Spinal cord (tissue), 10 donors: Measurements from ENCODE around the gene ACTL8. TPM values are rescaled to one million over a fixed set of nuclear protein-coding genes. Genes with fewer than 3 reads are reported as not detected.
A peak's percentile ranks its signal among the peaks of the same experiment; 100 is the strongest.

ENCODE experiments used
- DNase-seq, 6 donors: peaks; one replicate each; pipeline versions ENCODE4 v3.0.0 to v3.0.0-alpha.2; 2013 to 2015; ENCODE audit warnings: low spot score in 6 of 6, low read depth in 4 of 6
- H3K27ac ChIP-seq: one replicate; pipeline ENCODE4 v1.5.1; 2013; ENCODE audit warnings: low read depth, low read length, control low read depth
- H3K27me3 ChIP-seq: one replicate; pipeline ENCODE4 v1.6.1; 2013; ENCODE audit warnings: low read length; ENCODE audit not compliant: control insufficient read depth, insufficient read depth
- H3K36me3 ChIP-seq: one replicate; pipeline ENCODE4 v1.6.1; 2013; ENCODE audit warnings: low read length; ENCODE audit not compliant: control insufficient read depth, insufficient read depth
- H3K4me1 ChIP-seq: one replicate; pipeline ENCODE4 v1.6.1; 2013; ENCODE audit warnings: low read length; ENCODE audit not compliant: control insufficient read depth, insufficient read depth
- H3K4me3 ChIP-seq: one replicate; pipeline ENCODE4 v1.5.1; 2013; ENCODE audit warnings: low read depth, low read length, control low read depth
- H3K9me3 ChIP-seq: one replicate; pipeline ENCODE4 v1.6.1; 2013; ENCODE audit warnings: low read length; ENCODE audit not compliant: control insufficient read depth, insufficient read depth
- WGBS: methylation state at CpG from one replicate; pipeline ENCODE4 v1.1.5; 2013; ENCODE audit warnings: missing lambda C conversion rate; ENCODE audit not compliant: insufficient coverage; 5-methylcytosine and 5-hydroxymethylcytosine counted together
- polyA plus RNA-seq, 2 donors: library from polyadenylated mRNA; unstranded; fragments of 120-200 nt; gene quantifications; one replicate each; pipeline ENCODE4 v1.2.1, GENCODE V29; 2013; ENCODE audit not compliant: insufficient read length in 2 of 2
- total RNA-seq, 2 donors: library from RNA; depleted of rRNA in 1 of 2; stranded (reverse); fragments of 120-200 nt in 1 of 2; fragments of >200 nt in 1 of 2; gene quantifications; one replicate each; pipeline versions ENCODE4 v1.2.3 to v1.2.4, GENCODE V29; 2013 to 2014
- donor health status: healthy.

The ACTL8 gene
- total and polyA plus RNA-seq, 4 donors = 0.23 TPM; not detected in 3

- H3K9me3 ChIP-seq = no peaks in the 10 kb centered on the region
- H3K4me3 ChIP-seq = no peak overlapping the region
- peaks cover 12% of the 10 kb centered on the region for H3K4me1 ChIP-seq
- no peak overlapping the region for H3K27ac ChIP-seq
- WGBS = 30% methylated on average over 11 of the region's 11 CpGs
- no peaks in the 10 kb centered on the region for H3K36me3 ChIP-seq
- peak in 2 of 6 donors; percentile 44 to 81 for DNase-seq
- no peaks in the 10 kb centered on the region for H3K27me3 ChIP-seq
Measured at GRCh38 chr1:17776426-17776825, 21.3 kb downstream of the ACTL8 start.

- H3K4me1 ChIP-seq = peaks cover 12% of the 10 kb centered on the region
- H3K4me3 ChIP-seq = no peak overlapping the region
- H3K27me3 ChIP-seq = no peaks in the 10 kb centered on the region
- WGBS = 63% methylated on average over 8 of the region's 10 CpGs
- no peaks in the 10 kb centered on the region for H3K36me3 ChIP-seq
- no peak overlapping the region for H3K27ac ChIP-seq
- DNase-seq = peak in 1 of 6 donors; percentile 72
- no peaks in the 10 kb centered on the region for H3K9me3 ChIP-seq
Measured at GRCh38 chr1:17777330-17777729, 22.2 kb downstream of the ACTL8 start.

- H3K27me3 ChIP-seq = no peaks in the 10 kb centered on the region
- no peak for DNase-seq
- H3K4me1 ChIP-seq = peaks cover 12% of the 10 kb centered on the region
- H3K27ac ChIP-seq = no peak overlapping the region
- no peaks in the 10 kb centered on the region for H3K9me3 ChIP-seq
- H3K36me3 ChIP-seq = no peaks in the 10 kb centered on the region
- 93% methylated on average over 7 of the region's 8 CpGs for WGBS
- no peak overlapping the region for H3K4me3 ChIP-seq
Measured at GRCh38 chr1:17777818-17778217, 22.7 kb downstream of the ACTL8 start.

DNA sequence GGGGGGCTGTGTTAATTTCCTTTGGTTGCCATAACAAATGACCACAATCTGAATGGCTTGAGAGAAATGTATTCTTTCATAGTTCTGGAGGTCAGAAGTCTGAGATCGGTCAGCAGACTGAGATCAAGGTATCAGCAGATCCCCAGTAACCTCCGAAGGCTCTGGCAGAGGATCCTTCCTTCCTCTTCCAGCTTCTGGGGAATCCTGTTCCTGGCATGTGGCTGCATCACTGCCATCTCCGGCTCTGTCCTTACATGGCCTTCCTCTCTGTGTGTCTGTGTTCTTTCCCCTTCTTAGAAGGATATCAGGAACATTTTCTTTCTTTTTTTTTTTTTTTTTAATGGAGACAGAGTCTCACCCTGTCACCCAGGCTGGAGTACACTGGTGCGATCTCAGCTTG is 25.8 kb downstream of the ACTL8 start:
- no peak overlapping the region for H3K4me3 ChIP-seq
- H3K4me1 ChIP-seq = peaks cover 2% of the 10 kb centered on the region
- no peaks in the 10 kb centered on the region for H3K36me3 ChIP-seq
- WGBS = 96% methylated on average over 3 of the region's 4 CpGs
- no peaks in the 10 kb centered on the region for H3K27me3 ChIP-seq
- H3K9me3 ChIP-seq = no peaks in the 10 kb centered on the region
- no peak for DNase-seq
- no peak overlapping the region for H3K27ac ChIP-seq

DNA sequence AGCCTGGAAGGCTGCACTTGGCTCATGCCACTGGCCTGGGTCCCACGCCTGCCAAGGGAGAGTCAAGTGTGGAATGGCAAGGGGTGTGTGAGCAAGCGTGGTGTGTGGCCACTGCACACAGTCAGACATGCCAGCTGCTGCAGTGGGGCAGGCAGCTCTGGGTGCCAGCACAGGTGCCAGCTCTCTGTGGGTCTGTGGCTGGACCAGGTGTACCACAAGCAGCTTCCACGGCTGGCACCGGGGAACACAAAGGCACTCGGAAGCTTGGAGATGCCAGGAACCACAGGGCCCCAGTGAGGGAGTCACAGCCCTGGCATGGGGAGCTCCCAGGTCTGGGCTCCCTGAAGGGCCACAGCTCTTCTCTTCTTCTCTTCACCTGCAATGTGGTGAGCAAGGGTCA is 34.8 kb downstream of the ACTL8 start:
- Histone ChIP-seq H3K4me1 (peaks cover 11% of the 10 kb centered on the region), H3K27me3 (no peaks in the 10 kb centered on the region), H3K27ac (no peak overlapping the region), H3K4me3 (no peak overlapping the region), H3K9me3 (no peaks in the 10 kb centered on the region), H3K36me3 (no peaks in the 10 kb centered on the region)
- DNase-seq = no peak
- 90% methylated on average over 5 of the region's 5 CpGs for WGBS

- Histone ChIP-seq H3K4me1 (peaks cover 11% of the 10 kb centered on the region), H3K4me3 (no peak overlapping the region), H3K27me3 (no peaks in the 10 kb centered on the region), H3K36me3 (no peaks in the 10 kb centered on the region), H3K27ac (no peak overlapping the region), H3K9me3 (no peaks in the 10 kb centered on the region)
- 71% methylated on average over 4 of the region's 4 CpGs for WGBS
- no peak for DNase-seq
Measured at GRCh38 chr1:17790383-17791054, 35.4 kb downstream of the ACTL8 start.

- 57% methylated on average over 7 of the region's 9 CpGs for WGBS
- no peak overlapping the region for H3K4me3 ChIP-seq
- no peak for DNase-seq
- no peak overlapping the region for H3K27ac ChIP-seq
- H3K4me1 ChIP-seq = peaks cover 13% of the 10 kb centered on the region
- H3K27me3 ChIP-seq = no peaks in the 10 kb centered on the region
- no peaks in the 10 kb centered on the region for H3K36me3 ChIP-seq
- no peaks in the 10 kb centered on the region for H3K9me3 ChIP-seq
Measured at GRCh38 chr1:17791055-17791390, 35.9 kb downstream of the ACTL8 start.

- Histone ChIP-seq H3K4me3 (no peak overlapping the region), H3K36me3 (no peaks in the 10 kb centered on the region), H3K27me3 (no peaks in the 10 kb centered on the region), H3K27ac (no peak overlapping the region), H3K9me3 (no peaks in the 10 kb centered on the region), H3K4me1 (peaks cover 13% of the 10 kb centered on the region)
- DNase-seq = peak in 1 of 6 donors; percentile 52
- 69% methylated on average over 3 of the region's 7 CpGs for WGBS
Measured at GRCh38 chr1:17791480-17791879, 36.3 kb downstream of the ACTL8 start.

- no peak for DNase-seq
- Histone ChIP-seq H3K4me3 (no peak overlapping the region), H3K27ac (no peak overlapping the region), H3K9me3 (no peaks in the 10 kb centered on the region), H3K27me3 (no peaks in the 10 kb centered on the region), H3K4me1 (peaks cover 13% of the 10 kb centered on the region), H3K36me3 (no peaks in the 10 kb centered on the region)
- 94% methylated on average over 6 of the region's 6 CpGs for WGBS
Measured at GRCh38 chr1:17792421-17792820, 37.3 kb downstream of the ACTL8 start.

- Histone ChIP-seq H3K4me1 (peaks cover 13% of the 10 kb centered on the region), H3K27me3 (no peaks in the 10 kb centered on the region), H3K27ac (no peak overlapping the region), H3K36me3 (no peaks in the 10 kb centered on the region), H3K4me3 (no peak overlapping the region), H3K9me3 (no peaks in the 10 kb centered on the region)
- WGBS = 66% methylated on average over 12 of the region's 15 CpGs
- DNase-seq = peak in 2 of 6 donors; percentile 32 to 42
Measured at GRCh38 chr1:17795081-17795809, 40.1 kb downstream of the ACTL8 start.
